HepG2 (cell line): Measurements from ENCODE around the gene FRAS1.

Source experiments
- FOXM1 ChIP-seq: sonication (generic); formaldehyde crosslinking; IDR thresholded peaks from 2 replicates; pipeline ENCODE4 v1.5.0; 2020; ENCODE audit warnings: missing genetic modification reagents
- ZSCAN31 ChIP-seq: sonication (generic); formaldehyde crosslinking; IDR thresholded peaks from 2 replicates; pipeline ENCODE4 v1.5.0; 2020; ENCODE audit warnings: low read depth, mild to moderate bottlenecking, missing genetic modification reagents

DNA sequence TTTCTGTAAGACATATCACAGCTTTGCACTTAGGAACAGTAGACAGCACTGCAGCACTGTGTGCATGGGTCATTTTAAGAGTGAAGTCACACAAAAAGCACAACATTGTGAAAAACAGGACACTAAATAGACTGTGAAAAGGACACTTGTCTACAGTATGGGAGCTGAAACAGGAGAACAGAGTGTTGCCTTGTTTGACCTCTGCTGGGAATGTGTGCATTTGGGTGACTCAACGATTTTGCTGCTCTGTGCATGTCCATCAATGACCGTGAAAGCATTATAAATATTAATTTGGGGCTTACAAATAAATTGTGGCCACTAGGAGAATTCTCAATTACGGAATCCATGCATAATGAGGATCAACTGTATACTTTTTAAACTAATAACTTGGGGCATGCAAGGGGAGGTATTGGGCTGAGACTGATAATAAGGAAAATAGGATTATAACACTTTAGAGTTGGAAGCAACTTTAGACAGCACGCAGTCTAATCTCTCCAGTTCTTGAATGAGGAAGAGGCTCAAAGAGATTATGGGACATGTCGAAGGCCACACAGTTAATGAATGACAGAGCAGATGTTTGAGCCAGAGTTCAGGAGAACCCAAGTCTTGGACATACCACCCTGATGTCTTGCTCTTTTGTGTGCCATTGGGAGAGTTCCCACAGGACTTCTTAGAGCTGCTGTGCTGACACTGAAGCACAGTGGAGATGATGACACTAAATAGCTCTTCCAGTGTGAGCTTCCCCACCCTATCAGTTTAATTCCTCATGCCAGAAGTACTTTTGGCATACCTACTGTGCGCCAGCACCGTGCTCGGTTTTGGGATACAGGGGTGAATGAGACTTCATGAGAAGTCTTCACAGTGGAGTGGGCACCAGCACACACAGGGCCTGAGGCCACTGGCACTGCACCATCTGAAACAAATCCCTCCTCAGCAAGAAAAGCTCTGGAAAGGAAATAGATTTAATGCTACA lies 79.3 kb downstream of the FRAS1 start:
- TF ChIP-seq ZSCAN31 (CRISPR knock-in tag): no peak
- no peak for TF ChIP-seq FOXM1 (CRISPR knock-in tag)
